ENCODE measurements around the gene LSMEM2.

DNA sequence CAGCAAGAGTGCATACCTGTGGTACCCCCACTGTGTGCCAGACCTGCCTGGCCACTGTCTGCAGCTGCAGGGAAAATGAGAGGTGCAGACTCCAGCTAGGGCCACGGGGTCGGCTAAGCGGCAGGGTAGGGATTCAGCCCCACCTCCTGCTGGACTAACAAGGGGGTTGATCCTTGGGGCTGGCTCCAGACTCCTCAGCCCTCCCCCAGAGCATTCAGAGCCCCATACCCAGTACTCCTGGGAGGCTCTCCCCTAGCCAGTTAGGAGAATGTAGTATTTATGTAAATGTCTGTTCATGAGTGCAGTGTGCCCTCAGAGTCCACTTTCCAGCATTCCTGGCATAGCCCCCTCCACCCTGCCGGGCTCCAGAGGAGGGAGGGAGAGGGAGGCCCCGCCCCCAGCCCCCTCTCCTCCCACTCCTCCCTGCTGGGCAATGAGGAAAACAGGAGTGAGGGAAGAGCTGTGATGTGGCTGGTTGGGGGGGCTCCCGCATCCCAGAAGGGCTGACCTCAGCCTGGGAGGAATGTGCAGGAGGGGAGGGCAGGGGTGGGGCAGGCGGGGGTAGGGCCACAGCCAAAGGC lies 14.4 kb upstream of the LSMEM2 start:
- TF ChIP-seq, protein P1, sequence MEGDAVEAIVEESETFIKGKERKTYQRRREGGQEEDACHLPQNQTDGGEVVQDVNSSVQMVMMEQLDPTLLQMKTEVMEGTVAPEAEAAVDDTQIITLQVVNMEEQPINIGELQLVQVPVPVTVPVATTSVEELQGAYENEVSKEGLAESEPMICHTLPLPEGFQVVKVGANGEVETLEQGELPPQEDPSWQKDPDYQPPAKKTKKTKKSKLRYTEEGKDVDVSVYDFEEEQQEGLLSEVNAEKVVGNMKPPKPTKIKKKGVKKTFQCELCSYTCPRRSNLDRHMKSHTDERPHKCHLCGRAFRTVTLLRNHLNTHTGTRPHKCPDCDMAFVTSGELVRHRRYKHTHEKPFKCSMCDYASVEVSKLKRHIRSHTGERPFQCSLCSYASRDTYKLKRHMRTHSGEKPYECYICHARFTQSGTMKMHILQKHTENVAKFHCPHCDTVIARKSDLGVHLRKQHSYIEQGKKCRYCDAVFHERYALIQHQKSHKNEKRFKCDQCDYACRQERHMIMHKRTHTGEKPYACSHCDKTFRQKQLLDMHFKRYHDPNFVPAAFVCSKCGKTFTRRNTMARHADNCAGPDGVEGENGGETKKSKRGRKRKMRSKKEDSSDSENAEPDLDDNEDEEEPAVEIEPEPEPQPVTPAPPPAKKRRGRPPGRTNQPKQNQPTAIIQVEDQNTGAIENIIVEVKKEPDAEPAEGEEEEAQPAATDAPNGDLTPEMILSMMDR (IDR thresholded peaks at IDR 0.05) = no peak
- TF ChIP-seq POLR2A (IDR thresholded peaks at IDR 0.05) = no peak
- peak in 1 of 2 donors; percentile 77 for TF ChIP-seq POLR2AphosphoS5 (IDR thresholded peaks at IDR 0.05; ENCODE audit: insufficient read depth in 1 of 2, low read depth in 1 of 2)

Measured in vagina (tissue), 2 donors.